ENCODE measurements around the gene HTRA1. TPM values are rescaled to one million over a fixed set of nuclear protein-coding genes. Genes with fewer than 3 reads are reported as not detected.

HTRA1 gene
- polyA plus RNA-seq, 3 donors: 0.84 to 4.7 (median 2.2) TPM

- no peak for TF ChIP-seq CTCF (IDR thresholded peaks at IDR 0.05)
- no peak overlapping the region for H3K4me3 Mint-ChIP-seq
- intact Hi-C loops (cut with micrococcal nuclease): no loop called here
These were observed 69.9 kb downstream of the HTRA1 start for GRCh38 chr10:122531261-122531660.

GRCh38 chr10:122531939-122532338 lies 70.6 kb downstream of the HTRA1 start:
- no peak overlapping the region for H3K27ac Mint-ChIP-seq
- H3K27ac ChIP-seq (ENCODE audit: low read depth in 1 of 2, low read length in 2 of 2): no peak overlapping the region

More at GRCh38 chr10:122531261-122531660, 69.9 kb downstream of the HTRA1 start:
- H3K27me3 ChIP-seq (ENCODE audit: control insufficient read depth in 2 of 2, insufficient read depth in 2 of 2, low read length in 2 of 2): peaks cover 4 to 23% of the 10 kb centered on the region in 2 donors
- no peak overlapping the region for H3K27ac ChIP-seq (ENCODE audit: low read depth in 1 of 2, low read length in 2 of 2)
- H3K9me3 ChIP-seq (replicated peaks in 1 of 2; ENCODE audit: control insufficient read depth in 1 of 2, insufficient read depth in 1 of 2, low read length in 2 of 2): no peaks in the 10 kb centered on the region
- H3K4me1 Mint-ChIP-seq: peaks cover 11% of the 10 kb centered on the region
- no peaks in the 10 kb centered on the region for H3K4me1 ChIP-seq (ENCODE audit: control insufficient read depth in 1 of 2, insufficient read depth in 2 of 2, low read length in 2 of 2)
- H4K20me1 ChIP-seq (ENCODE audit: insufficient read depth, low read length): no peaks in the 10 kb centered on the region
- H3K9me3 Mint-ChIP-seq: peaks cover 0 to 6% (median 1%) of the 10 kb centered on the region in 7 donors
- no peak overlapping the region for H3K9ac ChIP-seq (ENCODE audit: insufficient read depth, low read length, poor library complexity, severe bottlenecking)
- no peaks in the 10 kb centered on the region for H3K36me3 Mint-ChIP-seq
- no peaks in the 10 kb centered on the region for H3K79me2 ChIP-seq (ENCODE audit: insufficient read depth, low read length)
- H2AFZ ChIP-seq (ENCODE audit: insufficient read depth, low read depth, low read length, poor library complexity, severe bottlenecking): no peak overlapping the region
- no peak overlapping the region for H3K4me2 ChIP-seq (replicated peaks; ENCODE audit: extremely low read depth, low read length, poor library complexity, severe bottlenecking)
- peaks cover 22 to 42% (median 26%) of the 10 kb centered on the region in 3 donors for H3K27me3 Mint-ChIP-seq (ENCODE audit: low read depth in 3 of 3)
- WGBS (ENCODE audit: insufficient coverage): 100% methylated on average over 1 of the region's 5 CpGs
- no peak for DNase-seq
- no peak overlapping the region for H3K4me3 ChIP-seq (replicated peaks in 1 of 3; ENCODE audit: low read depth in 2 of 3, low read length in 3 of 3)
- H3K27ac Mint-ChIP-seq: no peak overlapping the region
- H3K36me3 ChIP-seq (replicated peaks in 1 of 2; ENCODE audit: control insufficient read depth in 1 of 2, insufficient read depth in 2 of 2, low read length in 2 of 2): no peaks in the 10 kb centered on the region

More at GRCh38 chr10:122531939-122532338, 70.6 kb downstream of the HTRA1 start:
- Histone ChIP-seq H3K79me2 (ENCODE audit: insufficient read depth, low read length) (no peaks in the 10 kb centered on the region), H3K4me1 (ENCODE audit: control insufficient read depth in 1 of 2, insufficient read depth in 2 of 2, low read length in 2 of 2) (no peaks in the 10 kb centered on the region), H3K4me2 (replicated peaks; ENCODE audit: extremely low read depth, low read length, poor library complexity, severe bottlenecking) (no peak overlapping the region), H3K9me3 (replicated peaks in 1 of 2; ENCODE audit: control insufficient read depth in 1 of 2, insufficient read depth in 1 of 2, low read length in 2 of 2) (no peaks in the 10 kb centered on the region), H3K27me3 (ENCODE audit: control insufficient read depth in 2 of 2, insufficient read depth in 2 of 2, low read length in 2 of 2) (peaks cover 4 to 23% of the 10 kb centered on the region in 2 donors), H3K36me3 (replicated peaks in 1 of 2; ENCODE audit: control insufficient read depth in 1 of 2, insufficient read depth in 2 of 2, low read length in 2 of 2) (no peaks in the 10 kb centered on the region), H2AFZ (ENCODE audit: insufficient read depth, low read depth, low read length, poor library complexity, severe bottlenecking) (no peak overlapping the region), H3K4me3 (replicated peaks in 1 of 3; ENCODE audit: low read depth in 2 of 3, low read length in 3 of 3) (no peak overlapping the region), H4K20me1 (ENCODE audit: insufficient read depth, low read length) (no peaks in the 10 kb centered on the region), H3K9ac (ENCODE audit: insufficient read depth, low read length, poor library complexity, severe bottlenecking) (no peak overlapping the region)
- intact Hi-C loops (cut with micrococcal nuclease): no loop called here
- Mint-ChIP-seq H3K36me3 (no peaks in the 10 kb centered on the region), H3K27me3 (ENCODE audit: low read depth in 3 of 3) (peaks cover 22 to 37% (median 27%) of the 10 kb centered on the region in 3 donors), H3K9me3 (peaks cover 0 to 6% (median 1%) of the 10 kb centered on the region in 7 donors), H3K4me1 (peaks cover 11% of the 10 kb centered on the region), H3K4me3 (no peak overlapping the region)
- DNase-seq: no peak
- TF ChIP-seq CTCF (IDR thresholded peaks at IDR 0.05): no peak
- WGBS (ENCODE audit: insufficient coverage): 60% methylated on average over 1 of the region's 3 CpGs
